ENCODE data around the gene ITGA8.

Gene ITGA8

GRCh38 chr10:15718694-15719048 is 1.1 kb downstream of the ITGA8 start:
- POLR2A ChIA-PET: no interaction called here
- CTCF ChIA-PET: interaction anchor here (0.7 to 1.3 kb wide), 2 partner anchors 133 to 257 kb away, joined by 3 to 4 read pairs; no protein-coding TSS in a partner anchor
- no peak for DNase-seq (ENCODE audit: extremely low spot score)
- no peak for TF ChIP-seq CTCF (IDR thresholded peaks at IDR 0.05; ENCODE audit: control extremely low read depth, extremely low read depth, low read depth, missing control alignments)

- no peak for DNase-seq (ENCODE audit: extremely low spot score)
- POLR2A ChIA-PET: no interaction called here
- CTCF ChIA-PET: interaction anchor here (0.9 kb wide), 1 partner anchor 271 kb away, joined by 3 read pairs; no protein-coding TSS in a partner anchor
- peak; percentile 21 for TF ChIP-seq CTCF (IDR thresholded peaks at IDR 0.05; ENCODE audit: control extremely low read depth, extremely low read depth, low read depth, missing control alignments)
Measured at GRCh38 chr10:15715619-15716227, 4.0 kb downstream of the ITGA8 start.

GRCh38 chr10:15714847-15715246 is 4.9 kb downstream of the ITGA8 start:
- ChIA-PET CTCF (no interaction called here), POLR2A (no interaction called here)
- TF ChIP-seq CTCF (IDR thresholded peaks at IDR 0.05; ENCODE audit: control extremely low read depth, extremely low read depth, low read depth, missing control alignments): no peak
- DNase-seq (ENCODE audit: extremely low spot score): no peak

GRCh38 chr10:15712883-15713282 is 6.8 kb downstream of the ITGA8 start:
- POLR2A ChIA-PET: no interaction called here
- CTCF ChIA-PET: interaction anchor here (1.1 kb wide), 1 partner anchor 13 kb away, joined by 3 read pairs; no protein-coding TSS in a partner anchor
- TF ChIP-seq CTCF (IDR thresholded peaks at IDR 0.05; ENCODE audit: control extremely low read depth, extremely low read depth, low read depth, missing control alignments): no peak
- no peak for DNase-seq (ENCODE audit: extremely low spot score)

- TF ChIP-seq CTCF (IDR thresholded peaks at IDR 0.05; ENCODE audit: control extremely low read depth, extremely low read depth, low read depth, missing control alignments): no peak
- ChIA-PET CTCF (interaction anchor here (1.2 kb wide), 1 partner anchor 9 kb away, joined by 4 read pairs; the partner anchor contains the start of gene ITGA8), POLR2A (no interaction called here)
- no peak for DNase-seq (ENCODE audit: extremely low spot score)
Measured at GRCh38 chr10:15710455-15710854, 9.3 kb downstream of the ITGA8 start.

GRCh38 chr10:15705298-15705697 is 14.4 kb downstream of the ITGA8 start:
- POLR2A ChIA-PET: no interaction called here
- no peak for DNase-seq (ENCODE audit: extremely low spot score)
- CTCF ChIA-PET: no interaction called here

More at GRCh38 chr10:15705298-15705697, 14.4 kb downstream of the ITGA8 start:
- TF ChIP-seq CTCF (IDR thresholded peaks at IDR 0.05; ENCODE audit: control extremely low read depth, extremely low read depth, low read depth, missing control alignments): no peak
